Measurements from ENCODE around the gene NME7. TPM values are rescaled to one million over a fixed set of nuclear protein-coding genes. Genes with fewer than 3 reads are reported as not detected.

The NME7 gene
- total and polyA plus RNA-seq, 10 donors = 4.0 to 22.0 (median 9.7) TPM

DNA sequence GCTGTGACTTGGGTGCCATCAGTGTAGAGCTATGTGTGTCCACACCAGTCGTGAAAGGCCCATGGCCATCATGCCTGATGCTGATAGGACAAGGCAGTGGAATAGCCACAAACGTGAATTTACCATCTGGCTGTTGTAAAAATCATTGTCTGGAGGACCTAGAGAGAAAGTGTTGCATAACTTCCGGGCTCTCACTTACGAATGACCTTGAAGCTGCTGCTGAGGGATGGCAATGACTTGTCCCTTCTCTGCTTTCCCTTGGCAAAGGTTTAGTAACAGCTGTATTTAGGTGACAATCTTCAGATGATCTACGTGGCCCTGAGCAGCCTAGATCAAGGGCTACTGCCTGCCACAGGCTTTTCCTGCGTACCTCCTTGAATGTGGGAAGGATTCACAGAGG is 255.4 kb downstream of the NME7 start:
- H3K27ac ChIP-seq = peak overlapping the region in 6 of 8 donors; percentile 0 to 91 (median 50)

DNA sequence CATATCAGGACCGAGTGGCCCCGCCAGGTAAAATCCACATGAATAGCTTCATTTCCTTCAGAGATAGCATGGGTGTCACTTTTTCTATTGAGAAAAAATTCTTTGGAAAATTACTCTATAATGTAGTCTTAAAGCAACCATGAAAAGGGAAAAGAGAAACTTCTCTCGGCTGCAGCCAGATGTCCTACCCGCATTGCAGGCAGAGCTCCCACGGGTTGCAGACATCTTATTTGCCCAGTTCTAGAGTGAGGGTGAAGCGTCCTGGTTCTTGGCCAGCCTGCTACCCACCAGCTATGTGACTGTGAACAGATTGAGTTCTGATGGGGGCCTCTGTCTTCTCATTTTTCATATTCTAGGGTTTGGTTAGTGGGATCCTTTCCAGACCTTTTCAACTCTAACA is 256.1 kb downstream of the NME7 start:
- Histone ChIP-seq H3K4me1 (peaks cover 8 to 96% (median 45%) of the 10 kb centered on the region in 6 donors), H3K27me3 (replicated peaks in 1 of 7) (peaks cover 0 to 40% (median 0%) of the 10 kb centered on the region in 7 donors), H3K36me3 (peaks cover 0 to 32% (median 0%) of the 10 kb centered on the region in 6 donors), H3K4me3 (peak overlapping the region in 1 of 8 donors; percentile 12), H3K27ac (peak overlapping the region in 6 of 8 donors; percentile 28 to 91 (median 86)), H3K9me3 (no peaks in the 10 kb centered on the region)
- intact Hi-C loops (cut with DNase I; ENCODE audit: low total_unique reads) = no loop called here
- DNase-seq = no peak
- WGBS, 5 donors = 82 to 90% (median 87%) methylated on average over 6 of the region's 6 CpGs
- TF ChIP-seq POLR2AphosphoS5 (IDR thresholded peaks at IDR 0.05) = no peak
- TF ChIP-seq, protein P1, sequence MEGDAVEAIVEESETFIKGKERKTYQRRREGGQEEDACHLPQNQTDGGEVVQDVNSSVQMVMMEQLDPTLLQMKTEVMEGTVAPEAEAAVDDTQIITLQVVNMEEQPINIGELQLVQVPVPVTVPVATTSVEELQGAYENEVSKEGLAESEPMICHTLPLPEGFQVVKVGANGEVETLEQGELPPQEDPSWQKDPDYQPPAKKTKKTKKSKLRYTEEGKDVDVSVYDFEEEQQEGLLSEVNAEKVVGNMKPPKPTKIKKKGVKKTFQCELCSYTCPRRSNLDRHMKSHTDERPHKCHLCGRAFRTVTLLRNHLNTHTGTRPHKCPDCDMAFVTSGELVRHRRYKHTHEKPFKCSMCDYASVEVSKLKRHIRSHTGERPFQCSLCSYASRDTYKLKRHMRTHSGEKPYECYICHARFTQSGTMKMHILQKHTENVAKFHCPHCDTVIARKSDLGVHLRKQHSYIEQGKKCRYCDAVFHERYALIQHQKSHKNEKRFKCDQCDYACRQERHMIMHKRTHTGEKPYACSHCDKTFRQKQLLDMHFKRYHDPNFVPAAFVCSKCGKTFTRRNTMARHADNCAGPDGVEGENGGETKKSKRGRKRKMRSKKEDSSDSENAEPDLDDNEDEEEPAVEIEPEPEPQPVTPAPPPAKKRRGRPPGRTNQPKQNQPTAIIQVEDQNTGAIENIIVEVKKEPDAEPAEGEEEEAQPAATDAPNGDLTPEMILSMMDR (IDR thresholded peaks at IDR 0.05 in 8 of 11, conservative IDR thresholded peaks at IDR 0.05 in 3 of 11) = no peak
- TF ChIP-seq POLR2A (IDR thresholded peaks at IDR 0.05) = no peak

More for the DNA sequence above, 255.4 kb downstream of the NME7 start:
- Histone ChIP-seq H3K27me3 (replicated peaks in 1 of 7) (peaks cover 0 to 33% (median 0%) of the 10 kb centered on the region in 7 donors), H3K9me3 (no peaks in the 10 kb centered on the region), H3K36me3 (peaks cover 0 to 32% (median 0%) of the 10 kb centered on the region in 6 donors), H3K4me3 (no peak overlapping the region), H3K4me1 (peaks cover 4 to 97% (median 43%) of the 10 kb centered on the region in 6 donors)
- intact Hi-C loops (cut with DNase I; ENCODE audit: low total_unique reads) = no loop called here
- TF ChIP-seq POLR2A (IDR thresholded peaks at IDR 0.05) (no peak), POLR2AphosphoS5 (IDR thresholded peaks at IDR 0.05) (no peak)
- TF ChIP-seq, protein P1 (IDR thresholded peaks at IDR 0.05 in 8 of 11, conservative IDR thresholded peaks at IDR 0.05 in 3 of 11) = no peak
- WGBS, 5 donors = 38 to 61% (median 42%) methylated on average over 6 of the region's 6 CpGs
- no peak for DNase-seq

DNA sequence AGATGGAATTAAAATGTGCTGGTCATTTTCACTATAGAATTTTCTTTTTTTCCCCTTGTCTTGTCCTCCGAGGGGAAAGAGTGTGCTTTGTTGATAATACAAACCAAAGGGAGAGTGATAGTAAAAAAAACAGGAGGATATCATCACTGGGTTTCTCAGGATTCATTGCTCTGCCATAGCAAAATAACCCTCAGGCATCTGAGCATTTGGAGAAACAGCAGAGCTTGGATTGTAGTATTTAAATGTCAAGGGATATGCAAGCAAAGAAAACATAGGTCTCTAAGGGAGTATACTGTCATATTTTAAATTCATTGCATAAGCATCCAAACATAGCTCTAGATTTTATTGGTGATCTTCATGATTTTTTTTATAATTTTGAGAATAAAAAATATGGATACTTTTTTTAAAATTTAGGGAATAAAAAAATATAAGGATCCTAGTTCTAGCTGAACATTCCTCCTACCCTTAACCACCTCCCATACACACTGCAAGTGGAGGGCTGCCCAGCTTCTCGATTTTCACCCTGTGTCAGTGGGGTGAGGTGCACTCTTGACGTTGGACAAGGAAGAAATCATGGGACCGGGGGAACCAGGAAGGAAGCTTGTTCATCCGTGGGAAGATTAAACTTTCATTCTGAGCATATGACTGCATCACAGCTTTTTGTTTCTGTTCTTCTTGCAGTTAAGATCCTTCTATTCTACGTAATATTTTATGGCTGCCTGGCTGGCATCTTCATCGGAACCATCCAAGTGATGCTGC is 256.7 kb downstream of the NME7 start:
- no peaks in the 10 kb centered on the region for H3K9me3 ChIP-seq
- intact Hi-C loops (cut with DNase I; ENCODE audit: low total_unique reads) = no loop called here
- H3K27me3 ChIP-seq (replicated peaks in 1 of 7) = peaks cover 0 to 46% (median under 1%) of the 10 kb centered on the region in 7 donors
- peaks cover 8 to 94% (median 39%) of the 10 kb centered on the region in 6 donors for H3K4me1 ChIP-seq
- H3K27ac ChIP-seq = peak overlapping the region; percentile 19 to 91 (median 64)
- H3K36me3 ChIP-seq = peaks cover 0 to 32% (median 0%) of the 10 kb centered on the region in 6 donors
- no peak for DNase-seq
- peak in 1 of 3 donors; percentile 41 for TF ChIP-seq POLR2AphosphoS5 (IDR thresholded peaks at IDR 0.05)
- TF ChIP-seq, protein P1 (IDR thresholded peaks at IDR 0.05 in 8 of 11, conservative IDR thresholded peaks at IDR 0.05 in 3 of 11) = no peak
- H3K4me3 ChIP-seq = peak overlapping the region in 4 of 8 donors; percentile 12 to 90 (median 86)
- 31 to 42% (median 38%) methylated on average over 7 of the region's 7 CpGs for WGBS, 5 donors

DNA sequence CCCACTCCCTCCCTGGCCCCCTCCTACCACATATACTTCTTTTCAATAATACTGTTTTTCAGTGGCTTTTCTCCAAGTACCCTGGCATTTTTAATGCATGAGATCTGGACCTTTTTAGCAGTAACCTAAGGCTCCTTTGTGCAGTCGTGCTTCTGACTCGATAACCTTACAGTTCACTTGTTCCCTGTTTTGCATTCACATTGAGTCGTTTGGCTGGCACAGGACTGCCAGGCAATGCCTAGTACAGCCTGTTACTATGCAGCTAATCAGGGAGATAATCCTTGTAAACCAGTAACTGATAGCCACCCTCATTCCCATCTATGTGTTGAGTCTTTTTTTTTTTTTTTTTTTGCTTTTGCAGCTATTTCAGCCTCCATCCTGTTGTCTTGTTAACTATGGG is 257.4 kb downstream of the NME7 start:
- intact Hi-C loops (cut with DNase I; ENCODE audit: low total_unique reads) = no loop called here
- Histone ChIP-seq H3K27me3 (replicated peaks in 1 of 7) (peaks cover 0 to 53% (median 7%) of the 10 kb centered on the region in 7 donors), H3K4me1 (peaks cover 12 to 94% (median 40%) of the 10 kb centered on the region in 6 donors), H3K9me3 (no peaks in the 10 kb centered on the region), H3K4me3 (peak overlapping the region in 5 of 8 donors; percentile 73 to 92 (median 89)), H3K36me3 (peaks cover 0 to 32% (median 0%) of the 10 kb centered on the region in 6 donors), H3K27ac (peak overlapping the region; percentile 35 to 91 (median 82))
- no peak for DNase-seq
- TF ChIP-seq, protein P1 (IDR thresholded peaks at IDR 0.05 in 8 of 11, conservative IDR thresholded peaks at IDR 0.05 in 3 of 11) = no peak
- TF ChIP-seq POLR2AphosphoS5 (IDR thresholded peaks at IDR 0.05) = no peak
- WGBS, 5 donors = 10 to 23% (median 13%) methylated on average over 3 of the region's 3 CpGs
